GM19099 (cell line): ENCODE results near the gene ACSBG1.

ENCODE experiments used
- POLR2A ChIP-seq: IDR thresholded peaks from 3 replicates; pipeline ENCODE4 v1.6.1; 2011; ENCODE audit warnings: low read depth; ENCODE audit not compliant: insufficient read length; ENCODE audit errors: extremely low read depth

Gene ACSBG1

DNA sequence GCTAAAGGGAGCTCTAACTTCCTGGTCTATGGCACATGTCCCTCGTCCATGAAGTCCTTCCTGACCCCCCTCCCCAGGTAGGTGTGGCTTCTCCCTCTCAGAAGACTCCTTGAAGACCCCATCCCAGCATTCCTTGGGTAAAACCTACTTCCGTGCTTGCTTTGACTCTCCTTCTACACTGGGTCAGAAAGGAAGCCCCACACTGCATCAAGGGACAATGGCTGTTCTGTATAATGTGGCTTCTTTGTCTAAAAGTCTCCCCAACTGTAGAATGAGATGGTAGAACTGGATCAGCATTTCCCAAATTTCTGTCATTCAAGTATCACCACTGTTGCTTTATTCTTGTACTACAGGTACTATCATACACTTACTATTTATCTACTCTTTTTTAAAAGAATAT lies 26.1 kb upstream of the ACSBG1 start:
- no peak for TF ChIP-seq POLR2A

GRCh38 chr15:78259232-78259631 lies 24.9 kb upstream of the ACSBG1 start:
- no peak for TF ChIP-seq POLR2A

- TF ChIP-seq POLR2A = no peak
These were observed 23.3 kb upstream of the ACSBG1 start for GRCh38 chr15:78257681-78258080.

GRCh38 chr15:78256044-78256437 lies 21.7 kb upstream of the ACSBG1 start:
- TF ChIP-seq POLR2A = no peak

DNA sequence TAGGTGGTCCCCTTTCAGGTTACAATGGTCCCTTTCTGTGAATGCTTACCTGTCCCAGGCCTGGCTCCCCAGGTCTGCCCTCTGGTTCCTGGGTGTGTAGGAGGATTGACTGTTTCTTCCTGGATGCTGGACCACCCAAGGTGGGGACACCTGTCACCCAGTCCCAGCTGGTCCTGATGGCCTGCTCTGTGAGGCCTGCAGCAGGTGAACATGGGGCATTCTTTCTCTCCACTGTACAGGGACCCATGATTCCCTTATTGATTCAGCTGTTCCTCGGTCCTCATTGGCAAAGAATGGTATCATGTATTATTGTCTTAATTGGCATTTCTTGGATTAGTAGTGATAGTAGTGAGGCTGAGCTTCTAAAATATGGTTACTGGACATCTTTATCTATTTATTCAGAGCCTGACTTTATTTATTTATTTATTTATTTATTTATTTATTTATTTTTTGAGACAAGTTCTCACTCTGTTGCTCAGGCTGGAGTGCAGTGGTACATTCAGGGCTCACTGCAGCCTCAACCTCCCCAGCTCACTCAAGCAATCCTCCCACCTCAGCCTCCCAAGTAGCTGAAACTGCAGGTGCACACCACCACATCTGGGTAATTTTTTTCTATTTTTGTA lies 21.2 kb upstream of the ACSBG1 start:
- TF ChIP-seq POLR2A = no peak

DNA sequence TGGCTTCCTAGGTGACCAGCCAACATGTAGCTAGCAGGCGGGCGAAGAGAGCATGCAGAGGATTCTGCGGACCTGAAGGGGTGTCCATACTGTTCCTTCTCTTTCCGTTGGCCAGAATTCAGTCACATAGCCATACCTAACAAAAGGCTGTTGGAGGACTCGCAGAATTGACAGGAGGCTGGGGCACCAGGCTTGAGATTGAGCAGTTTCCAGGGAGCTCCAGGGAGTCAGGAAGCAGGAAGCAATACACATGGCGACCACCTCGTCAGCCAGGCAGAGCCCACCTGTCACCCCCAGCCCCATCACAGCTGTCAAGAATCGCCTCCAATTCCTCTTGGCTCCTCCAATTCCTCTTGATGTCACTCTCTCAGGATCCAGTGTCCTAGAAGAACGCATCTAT lies 16.8 kb upstream of the ACSBG1 start:
- no peak for TF ChIP-seq POLR2A

DNA sequence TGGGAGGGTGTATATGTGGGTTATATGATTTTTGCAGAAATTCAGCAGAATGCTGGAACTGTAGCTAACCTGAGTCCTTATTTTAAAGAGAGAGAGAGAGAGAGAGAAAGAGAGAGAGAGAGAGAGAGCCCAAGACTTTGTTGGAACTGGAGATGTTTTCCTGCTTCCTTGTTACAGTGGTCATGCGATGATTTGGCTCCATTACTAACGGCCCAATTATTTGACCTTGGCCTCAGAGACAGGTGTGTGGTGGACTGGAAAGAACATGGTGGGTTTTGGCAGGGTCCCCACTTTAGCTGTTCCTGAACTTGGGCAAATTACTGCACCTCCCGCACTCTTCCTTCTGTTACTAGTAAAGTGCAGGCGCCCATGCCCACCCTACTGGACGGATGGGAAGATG lies 14.8 kb upstream of the ACSBG1 start:
- TF ChIP-seq POLR2A = no peak

DNA sequence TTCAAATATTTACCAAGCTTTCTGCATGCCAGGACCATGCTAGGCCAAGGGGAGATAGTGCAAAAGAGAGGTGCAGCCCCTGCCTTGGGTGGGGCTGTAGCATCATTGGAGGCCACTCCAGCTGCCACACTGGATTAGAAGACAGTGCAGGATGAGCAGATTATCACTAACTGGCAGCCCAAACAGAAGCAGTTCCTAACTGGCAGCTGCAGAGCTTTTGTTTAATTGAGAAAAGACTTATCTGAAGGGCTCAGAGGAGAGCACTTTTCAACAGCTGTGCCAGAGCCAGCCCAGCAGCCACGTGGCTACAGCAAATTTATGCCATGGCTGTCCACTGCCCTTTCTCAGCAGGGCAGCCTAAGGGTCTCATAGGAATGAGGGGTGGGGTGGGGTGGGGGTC lies 13.5 kb upstream of the ACSBG1 start:
- no peak for TF ChIP-seq POLR2A

DNA sequence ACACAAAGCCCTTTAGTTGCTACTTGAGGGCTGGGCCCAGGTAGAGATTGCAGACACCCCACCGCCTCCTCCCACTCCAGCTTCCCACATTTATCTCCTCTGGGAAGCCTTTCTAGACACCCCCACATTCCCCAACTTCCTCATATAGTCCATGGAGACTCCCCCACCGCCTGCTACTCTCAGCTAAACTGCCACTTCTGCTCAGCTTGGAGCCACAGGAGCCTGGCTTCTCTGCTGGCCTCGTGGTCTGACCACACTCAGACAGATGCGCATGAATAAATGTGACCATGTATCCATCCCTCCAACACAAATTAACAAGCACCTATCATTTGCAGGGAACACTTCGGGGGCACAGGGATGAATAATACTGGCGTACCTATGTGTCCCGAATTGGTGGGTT lies 10.5 kb upstream of the ACSBG1 start:
- no peak for TF ChIP-seq POLR2A

- TF ChIP-seq POLR2A = no peak
These were observed 9.7 kb upstream of the ACSBG1 start for GRCh38 chr15:78244101-78244500.

DNA sequence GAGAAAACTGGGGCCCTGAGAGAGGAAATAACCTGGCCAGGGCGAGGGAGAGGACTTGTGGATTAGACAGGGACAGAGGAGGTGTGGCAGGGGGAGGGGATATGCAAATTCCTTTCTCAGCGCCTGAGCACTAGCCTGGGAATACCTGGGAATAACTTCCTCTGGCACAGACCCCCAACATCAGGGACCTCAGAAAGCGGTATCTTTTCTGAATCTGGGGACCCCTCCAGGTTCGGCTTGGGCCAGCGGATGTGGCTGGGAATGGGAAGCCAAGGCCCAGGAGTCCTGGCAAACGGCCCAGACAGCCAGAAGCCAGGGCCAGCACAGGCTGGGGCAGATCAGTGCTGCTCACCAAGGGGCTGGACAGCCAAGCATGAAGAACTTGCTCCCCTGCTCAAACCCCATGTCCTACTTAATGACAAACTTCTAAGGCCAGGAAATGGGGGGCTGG lies 9.2 kb upstream of the ACSBG1 start:
- no peak for TF ChIP-seq POLR2A

DNA sequence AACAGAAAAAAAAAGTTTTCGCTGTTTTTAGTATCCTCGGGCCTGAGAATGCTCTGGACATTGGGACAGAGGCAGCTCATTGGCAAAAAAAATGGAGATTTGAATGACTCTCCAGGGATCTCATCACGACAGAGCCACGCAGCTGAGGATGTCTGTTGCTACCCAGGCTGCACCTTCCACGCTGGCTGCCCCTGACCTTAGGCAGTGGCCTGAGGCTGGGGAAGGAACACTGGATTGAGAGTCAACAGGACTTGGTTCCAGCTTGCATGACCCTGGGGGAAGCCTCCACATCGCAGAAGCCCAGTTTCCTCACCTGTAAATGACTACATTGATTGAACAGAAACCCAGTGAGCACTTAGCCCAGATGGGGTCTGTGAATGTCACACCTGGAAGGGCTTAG lies 8.7 kb upstream of the ACSBG1 start:
- TF ChIP-seq POLR2A = no peak

DNA sequence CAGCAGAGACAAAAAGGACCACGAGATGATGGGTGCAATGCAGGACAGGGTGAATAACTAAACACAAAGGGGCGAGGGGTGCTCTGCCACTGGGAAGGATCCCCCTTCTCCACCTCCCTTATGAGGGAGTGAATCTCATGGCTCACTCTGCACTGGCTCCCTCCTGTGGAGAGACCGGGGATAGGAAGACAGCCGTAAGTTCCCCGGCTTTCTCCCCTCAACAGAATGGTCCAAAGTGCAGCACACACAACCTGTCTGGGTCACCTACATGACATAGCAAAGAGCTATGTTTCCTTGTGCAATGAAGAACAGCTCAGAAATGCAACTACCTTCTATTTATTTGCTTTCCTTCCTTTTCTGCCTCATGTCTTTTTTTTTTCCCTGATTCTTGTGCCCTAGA lies 7.8 kb upstream of the ACSBG1 start:
- TF ChIP-seq POLR2A = no peak

DNA sequence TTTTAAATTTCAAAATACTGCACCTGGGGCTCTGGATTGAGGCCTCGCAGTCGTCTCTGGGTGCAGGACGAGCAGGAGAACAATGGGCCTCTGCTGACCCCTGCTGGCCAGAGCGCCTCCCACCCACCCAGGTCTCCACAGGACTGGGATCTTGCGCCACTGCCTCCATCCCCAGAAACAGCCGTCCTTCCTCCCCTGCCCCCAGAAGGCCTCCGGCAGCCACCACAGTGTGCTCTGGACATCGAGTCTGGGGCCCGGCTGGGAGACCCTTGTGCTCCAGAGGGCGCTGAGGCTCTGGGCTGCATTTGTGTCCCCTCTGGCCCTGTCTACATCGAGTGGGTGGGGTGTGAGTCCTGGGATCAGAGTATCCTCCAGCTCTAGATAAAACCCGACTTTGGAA lies 6.7 kb upstream of the ACSBG1 start:
- TF ChIP-seq POLR2A = no peak

DNA sequence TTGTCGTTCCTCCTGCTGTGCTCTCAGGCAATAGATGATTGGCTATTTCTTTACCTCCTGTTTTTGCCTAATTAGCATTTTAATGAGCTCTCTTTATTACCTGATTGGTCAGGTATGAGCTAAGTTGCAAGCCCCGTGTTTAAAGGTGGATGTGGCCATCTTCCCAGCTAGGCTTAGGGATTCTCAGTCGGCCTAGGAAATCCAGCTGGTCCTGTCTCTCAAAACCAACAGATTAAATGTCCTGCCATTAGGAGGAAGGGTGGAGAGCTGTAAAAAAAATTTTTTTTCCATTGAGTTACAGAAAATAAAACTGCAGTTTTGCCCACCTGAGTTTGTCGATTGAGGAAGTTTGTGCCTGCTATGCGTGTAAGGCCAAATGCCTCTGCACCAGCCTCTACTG lies 5.4 kb upstream of the ACSBG1 start:
- no peak for TF ChIP-seq POLR2A

GRCh38 chr15:78237146-78237545 lies 2.8 kb upstream of the ACSBG1 start:
- TF ChIP-seq POLR2A = no peak

DNA sequence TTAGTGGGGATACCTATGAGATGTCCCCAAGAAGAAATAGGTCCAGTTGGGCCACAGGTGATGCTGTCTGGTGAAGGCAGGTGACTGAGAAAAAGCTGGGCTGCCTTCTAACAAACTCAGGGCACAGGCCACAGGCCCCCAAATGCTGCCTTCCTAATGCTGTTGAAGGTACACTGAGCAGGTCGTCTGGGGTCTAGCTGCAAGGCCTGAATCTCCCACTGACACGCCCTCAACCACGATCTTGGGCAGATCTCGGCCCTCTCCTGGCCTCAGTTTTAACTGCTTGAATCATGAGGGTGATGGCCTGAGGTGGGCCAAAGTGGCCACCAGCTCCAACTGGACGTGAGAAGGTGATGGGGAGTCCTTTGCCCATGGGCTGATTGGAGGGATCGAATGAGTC lies 2.1 kb upstream of the ACSBG1 start:
- no peak for TF ChIP-seq POLR2A
